GM20431 (cell line): ENCODE data around the gene DDX49.
"Not testable (repeated sequence)": the region's sequence is repeated elsewhere in the genome, so short reads cannot be mapped to it uniquely, and the experiment has no call there.

Experiments used
- in situ Hi-C: fragments of 300-500 bp; cut with MseI, MboI; formaldehyde crosslinking; loops from one replicate; pipeline ENCODE4 v1.15.0; 2020; ENCODE audit warnings: low sequenced_read_pairs; ENCODE audit not compliant: unreplicated experiment

Gene DDX49

DNA sequence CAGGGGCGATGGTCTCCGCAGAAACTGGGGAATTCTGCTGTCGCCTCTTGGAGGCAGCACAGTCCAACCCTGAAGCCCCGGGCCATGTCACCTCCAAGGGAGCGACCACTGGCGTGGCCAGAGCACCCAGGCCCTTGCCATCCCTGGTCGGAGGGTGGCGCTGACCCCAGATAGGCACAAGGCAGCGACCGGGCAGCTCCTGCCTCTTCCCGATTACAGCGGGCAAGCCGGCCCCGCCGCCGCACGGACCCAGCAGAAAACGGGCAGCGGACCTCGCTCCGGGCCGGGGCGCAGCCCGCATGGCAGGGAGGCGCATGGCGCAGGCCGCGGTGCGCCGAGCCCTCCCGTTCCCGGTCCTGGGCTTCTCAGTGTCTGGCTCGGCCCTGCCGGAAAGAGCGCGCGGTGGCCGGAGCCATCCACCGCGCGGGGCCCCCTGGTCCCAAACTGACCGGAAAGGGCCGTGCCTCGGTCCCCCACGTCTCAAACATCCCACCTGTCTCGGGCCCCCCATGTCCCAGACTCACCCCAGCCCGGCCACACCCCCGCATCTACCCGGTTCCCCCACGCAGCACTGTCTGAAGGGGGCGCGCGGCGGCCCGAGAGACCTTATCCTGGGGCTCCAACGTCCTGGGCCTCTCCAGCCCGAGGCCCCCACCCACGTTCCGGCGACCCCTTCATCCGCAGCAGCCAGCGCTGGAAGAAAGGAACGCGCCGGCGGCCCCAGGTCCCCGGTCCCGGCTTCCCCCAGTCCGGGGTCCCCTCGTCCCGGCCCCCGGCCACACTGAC is 24.3 kb upstream of the DDX49 start:
- in situ Hi-C loops = no loop called here

DNA sequence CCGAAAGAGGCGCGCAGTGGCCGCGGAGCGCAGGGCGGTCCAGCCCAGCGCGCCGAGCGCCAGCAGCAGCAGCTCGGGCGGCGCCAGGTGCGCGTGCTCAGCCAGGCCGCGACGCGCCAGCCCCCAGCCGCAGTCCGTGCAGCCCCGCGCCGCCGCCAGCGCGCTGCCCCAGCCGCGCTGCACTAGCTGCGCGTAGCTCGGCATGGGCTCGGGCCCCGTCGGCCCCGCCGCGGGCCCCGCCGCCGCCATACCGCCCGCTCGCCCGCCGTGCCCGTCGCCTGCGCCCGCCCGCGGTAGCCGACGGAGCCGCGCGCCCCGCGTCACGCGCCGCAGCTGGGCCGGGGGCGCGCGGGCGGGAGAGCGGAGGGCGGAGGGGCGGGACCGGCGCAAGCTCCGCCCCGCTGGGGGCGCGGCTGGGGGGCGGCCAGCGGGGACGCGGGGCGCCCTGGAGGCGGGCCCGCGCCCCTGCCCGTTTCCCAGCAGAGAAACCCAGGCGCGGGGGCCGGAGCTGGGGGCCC is 23.6 kb upstream of the DDX49 start, which contains the start of gene CERS1:
CERS1 (minus strand) TSS at position 335 of the 518 bp plus-strand sequence; CDS start at position 249, 86 bp downstream.
- in situ Hi-C loops = no loop called here

DNA sequence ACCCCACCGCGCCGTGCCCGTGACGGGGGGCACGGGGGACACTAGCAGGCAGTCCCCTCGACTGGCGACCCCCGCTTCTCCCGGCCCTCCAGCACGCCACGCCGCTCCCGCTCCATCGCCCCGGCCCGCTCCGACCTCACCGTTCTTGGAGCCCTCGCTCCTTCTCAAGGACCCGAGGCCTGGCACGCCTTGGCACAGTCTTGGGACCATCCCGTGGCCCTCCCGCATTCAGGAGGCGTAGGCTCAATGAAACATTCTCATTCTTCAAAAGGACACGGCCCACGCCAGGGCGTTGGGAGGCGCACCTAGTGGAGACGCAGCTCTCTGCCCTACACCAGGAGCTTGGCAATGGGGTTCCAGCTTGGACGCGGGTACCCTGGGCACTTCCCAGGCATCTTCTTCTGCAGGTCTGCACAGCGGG is 23.1 kb upstream of the DDX49 start:
- in situ Hi-C loops = no loop called here

DNA sequence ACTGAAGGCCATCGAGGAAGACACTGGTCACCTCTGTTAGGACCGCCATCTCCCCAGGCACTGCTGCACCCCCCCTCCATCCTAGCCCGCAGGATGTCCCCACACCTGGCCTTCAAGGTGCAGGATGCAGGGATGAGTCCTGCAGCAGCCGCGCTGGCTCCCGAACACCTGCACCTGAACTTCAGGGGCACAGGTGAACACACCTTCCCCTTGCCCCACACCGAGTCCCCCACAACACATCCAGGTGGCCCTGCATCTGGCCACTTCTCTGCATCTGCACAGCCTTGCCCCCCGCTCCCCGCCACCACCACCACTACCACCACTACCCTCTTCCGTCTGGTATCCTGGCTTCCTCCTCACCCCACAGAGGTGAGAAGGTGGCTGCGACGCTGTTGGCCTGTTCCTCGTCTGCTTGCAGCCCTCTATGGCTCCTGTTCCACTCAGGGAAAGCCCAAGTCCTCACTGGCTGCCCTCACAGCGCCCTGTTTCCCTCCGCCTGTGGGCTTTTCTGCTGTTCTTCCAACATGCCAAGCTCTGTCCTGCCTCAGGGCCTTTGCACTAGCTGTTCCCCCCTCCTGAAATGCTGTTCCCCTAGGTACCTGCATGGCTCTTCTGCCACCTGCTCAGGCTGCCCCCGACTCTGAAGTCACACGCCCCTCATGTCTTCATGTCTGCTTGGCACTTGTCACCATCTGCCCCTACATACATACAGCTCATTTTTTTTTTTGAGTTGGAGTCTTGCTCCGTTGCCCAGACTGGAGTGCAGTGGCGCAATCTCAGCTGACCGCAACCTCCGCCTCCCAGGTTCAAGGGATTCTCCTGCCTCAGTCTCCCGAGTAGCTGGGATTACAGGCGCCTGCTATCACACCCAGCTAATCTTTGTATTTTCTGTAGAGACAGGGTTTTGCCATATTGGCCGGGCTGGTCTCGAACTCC is 22.2 kb upstream of the DDX49 start:
- in situ Hi-C loops = no loop called here

DNA sequence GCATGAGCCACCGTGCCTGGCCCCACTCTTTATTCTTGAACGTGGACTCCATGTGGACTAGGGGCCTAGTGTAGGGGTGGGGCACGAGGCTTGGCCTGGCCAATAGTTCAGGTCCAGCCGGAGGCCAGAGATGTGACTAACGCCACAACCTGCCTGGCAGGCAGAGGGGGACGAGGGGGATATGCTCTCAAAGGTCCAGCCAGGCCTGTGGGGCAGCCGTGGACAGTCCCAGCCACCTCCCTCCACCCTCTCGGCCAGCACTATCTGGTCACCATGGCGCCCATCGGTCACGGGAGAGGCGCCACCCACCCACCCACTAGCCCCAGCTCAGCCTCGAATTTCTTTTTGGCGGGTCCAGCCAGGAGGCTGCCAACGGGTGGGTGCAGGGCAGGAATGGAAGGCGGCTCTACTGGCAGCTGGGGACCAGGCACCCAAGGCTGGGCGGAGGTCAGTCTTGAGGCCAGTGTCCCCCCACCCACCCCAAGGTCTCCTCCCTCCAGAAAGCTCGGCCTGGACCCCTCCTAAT is 21.4 kb upstream of the DDX49 start:
- in situ Hi-C loops = no loop called here

DNA sequence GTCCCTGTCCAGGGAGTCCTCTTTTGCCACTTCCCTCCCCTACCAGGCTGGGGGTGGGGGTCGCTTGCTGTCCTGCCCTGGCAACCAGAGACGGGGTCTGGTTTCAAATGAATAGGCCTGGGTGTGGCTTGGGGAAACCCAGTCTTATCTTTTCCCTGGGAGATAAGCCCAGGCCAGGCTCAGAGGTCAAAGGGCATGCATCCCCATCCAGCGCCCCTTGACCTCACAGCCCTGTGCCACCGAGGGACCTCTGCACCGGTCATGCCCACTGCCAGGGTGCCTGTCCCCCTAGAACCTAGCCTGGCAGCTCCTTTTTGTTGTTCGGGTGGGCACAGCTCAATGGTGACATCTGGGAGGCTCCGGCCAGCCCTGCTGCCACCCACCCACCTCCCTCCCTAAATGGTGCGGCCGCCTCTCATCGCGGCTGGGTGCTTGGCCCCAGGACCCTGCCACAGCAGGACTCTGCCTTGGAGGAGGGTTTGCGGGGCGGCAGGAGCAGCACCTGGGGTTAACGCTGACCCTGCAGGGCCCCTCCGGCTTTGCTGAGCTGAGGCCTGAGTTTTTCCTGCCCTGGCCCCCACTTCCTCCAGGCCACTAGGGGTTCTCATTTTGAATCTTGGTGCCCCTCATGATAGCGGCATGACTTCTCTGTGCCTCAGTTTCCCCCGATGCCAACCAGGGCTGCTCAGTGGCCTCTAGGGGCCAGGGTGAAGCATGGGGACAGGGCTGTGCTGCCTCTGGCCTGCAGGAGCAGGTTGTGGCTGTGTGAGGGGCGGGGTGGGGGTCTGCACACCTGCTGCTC is 20.7 kb upstream of the DDX49 start:
- in situ Hi-C loops = no loop called here

DNA sequence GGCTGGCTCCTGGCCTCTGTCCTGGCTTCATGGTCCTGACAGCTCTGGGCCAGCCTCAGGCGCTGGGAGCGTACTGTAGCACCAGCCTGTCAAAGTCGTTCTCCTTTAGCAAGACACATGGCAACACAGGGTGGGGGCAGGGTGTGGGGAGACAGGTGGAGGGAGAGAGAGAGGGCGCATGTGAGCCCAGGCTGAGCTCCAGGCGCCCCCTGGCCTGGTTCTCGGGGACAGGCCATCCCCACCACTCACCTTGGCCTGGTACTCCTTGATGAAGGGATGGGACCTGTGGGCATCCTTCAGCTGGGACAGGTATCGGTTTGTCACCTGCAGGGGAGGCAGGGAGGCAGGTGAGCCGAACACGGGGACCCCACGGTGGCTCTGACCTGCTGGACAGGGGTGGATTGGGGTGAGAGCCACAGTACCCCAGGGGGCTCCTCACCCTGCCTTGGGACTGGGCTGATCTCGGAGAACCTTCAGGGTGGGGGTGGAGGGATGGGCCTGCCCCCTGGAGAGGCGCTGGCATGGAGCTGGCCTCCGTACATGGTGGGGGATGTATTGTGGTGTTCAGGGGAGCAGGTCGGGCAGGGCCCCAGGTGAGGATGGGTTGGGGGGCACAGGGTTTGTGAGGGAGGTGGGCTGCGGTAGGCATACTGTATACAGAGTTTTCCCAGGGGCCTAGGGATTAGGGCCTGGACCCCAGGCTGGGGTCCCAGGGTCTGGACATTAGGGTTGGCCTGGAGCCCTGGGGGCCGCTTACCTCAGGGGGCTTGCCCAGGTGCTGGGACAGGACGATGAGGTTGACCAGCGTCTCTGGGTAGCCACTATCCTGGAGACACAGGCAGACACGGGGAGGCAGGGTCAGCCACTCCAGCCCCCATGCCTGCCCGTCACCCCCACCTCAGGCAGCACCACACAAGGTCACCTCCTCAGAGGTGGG is 19.6 kb upstream of the DDX49 start:
- in situ Hi-C loops = no loop called here

DNA sequence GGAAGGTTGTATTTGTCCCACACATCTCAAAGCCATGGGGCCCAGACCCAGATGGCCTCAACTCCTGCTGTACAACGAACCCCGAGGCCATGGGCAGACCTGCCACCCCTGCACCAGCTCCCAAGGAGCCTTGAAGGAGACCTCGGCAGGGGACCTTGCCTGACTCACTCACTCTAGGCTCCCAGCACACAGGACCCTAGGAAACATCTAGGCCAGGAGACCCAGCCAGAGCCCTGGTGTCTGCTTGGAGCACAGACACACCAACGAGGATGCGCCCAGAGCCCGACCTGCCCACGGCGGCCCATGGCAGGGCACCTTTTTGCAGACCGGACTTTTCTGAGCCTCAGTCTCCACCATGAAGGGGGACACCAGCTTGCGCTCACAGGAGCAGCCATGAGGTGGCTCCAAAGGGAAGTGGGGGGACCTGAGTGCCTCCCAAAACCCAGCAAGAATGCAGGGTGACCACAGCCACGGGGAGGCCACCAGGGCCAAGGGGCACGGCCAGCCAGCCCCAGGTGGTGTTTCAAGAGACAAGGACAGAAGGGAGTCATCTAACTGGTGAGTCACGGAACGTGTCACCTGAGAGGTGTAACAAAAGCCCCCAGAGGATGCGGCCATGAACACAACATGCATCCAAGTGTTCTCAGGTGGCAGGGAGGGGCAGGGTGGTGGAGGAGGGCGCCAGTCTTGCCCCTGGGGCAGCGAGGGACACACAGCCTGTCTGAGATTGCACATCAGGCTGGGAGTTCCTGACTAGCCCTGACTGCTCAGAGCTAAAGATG is 18.6 kb upstream of the DDX49 start:
- in situ Hi-C loops = no loop called here

DNA sequence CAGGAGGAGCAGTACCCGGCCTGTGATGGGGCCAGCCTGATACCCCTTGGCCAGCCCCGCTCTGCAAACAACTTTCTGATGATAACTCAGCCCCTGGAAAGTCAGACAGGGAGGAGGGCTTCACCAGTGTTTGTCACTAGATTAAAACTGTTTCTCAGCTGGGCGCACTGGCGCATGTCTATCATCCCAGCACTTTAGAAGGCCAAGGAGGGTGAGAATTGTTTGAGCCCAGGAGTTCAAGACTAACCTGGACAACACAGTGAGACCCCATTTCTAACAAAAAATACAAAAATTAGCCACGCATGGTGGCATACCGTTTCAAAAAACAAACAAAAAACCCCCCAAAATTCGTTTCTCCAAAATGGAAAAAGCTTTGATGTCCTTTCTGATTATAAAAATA is 18.0 kb upstream of the DDX49 start:
- in situ Hi-C loops = no loop called here

DNA sequence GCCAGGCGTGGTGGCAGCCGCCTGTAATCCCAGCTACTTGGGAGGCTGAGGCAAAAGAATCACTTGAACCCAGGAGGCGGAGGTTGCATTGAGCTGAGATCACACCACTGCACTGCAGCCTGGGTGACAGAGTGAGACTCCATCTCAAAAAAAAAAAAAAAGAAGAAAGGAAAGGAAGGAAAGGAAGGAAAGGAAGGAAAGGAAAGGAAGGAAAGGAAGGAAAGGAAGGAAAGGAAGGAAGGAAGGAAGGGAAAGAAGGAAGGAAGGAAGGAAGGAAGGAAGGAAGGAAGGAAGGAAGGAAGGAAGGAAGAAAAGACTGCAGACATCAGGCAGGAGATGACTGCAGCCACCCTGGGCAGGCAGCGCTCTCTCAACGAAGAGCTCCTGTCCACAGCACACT is 17.0 kb upstream of the DDX49 start:
- in situ Hi-C loops = not testable (repeated sequence)

DNA sequence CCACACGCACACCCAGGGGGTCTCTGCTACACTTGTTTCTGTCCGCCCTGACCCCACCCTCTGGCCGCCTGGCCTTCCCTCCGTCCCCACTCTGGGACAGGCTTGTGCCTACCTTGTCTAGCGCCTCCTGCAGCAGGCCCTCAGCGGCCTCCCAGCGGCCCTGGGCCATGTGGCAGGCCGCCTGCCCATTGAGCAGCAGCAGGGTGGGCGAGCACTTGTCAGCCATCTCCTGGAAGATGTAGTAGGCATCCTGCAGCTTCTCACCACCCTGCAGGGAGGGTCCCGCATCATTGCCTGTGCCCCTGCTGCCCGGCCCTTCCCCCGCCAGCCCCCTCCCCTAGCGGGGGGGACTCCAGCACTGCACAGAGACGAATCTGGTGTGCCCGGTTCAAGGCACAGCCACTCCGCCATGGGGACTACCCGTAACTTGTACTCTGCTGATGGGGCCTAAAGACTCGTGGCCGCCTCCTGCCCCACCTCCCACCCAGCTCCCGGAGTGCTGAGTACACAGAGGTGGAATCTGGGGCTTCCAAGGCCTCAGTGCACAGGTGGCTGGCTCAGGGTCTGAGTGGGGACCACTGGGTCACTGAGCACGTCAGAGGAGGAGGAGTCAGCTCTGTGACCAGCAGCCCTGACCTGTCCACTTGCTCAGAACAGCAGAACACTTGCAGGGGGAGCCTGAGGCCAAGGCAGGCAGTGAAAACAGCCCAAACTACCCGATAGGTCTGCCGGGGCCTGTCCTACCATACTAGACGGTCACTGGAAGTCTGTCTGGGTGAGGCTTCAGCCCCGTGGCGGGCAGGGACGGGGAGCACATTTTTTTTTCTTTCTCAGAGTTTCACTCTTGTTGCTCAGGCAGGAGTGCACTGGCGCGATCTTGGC is 16.1 kb upstream of the DDX49 start:
- in situ Hi-C loops = no loop called here

DNA sequence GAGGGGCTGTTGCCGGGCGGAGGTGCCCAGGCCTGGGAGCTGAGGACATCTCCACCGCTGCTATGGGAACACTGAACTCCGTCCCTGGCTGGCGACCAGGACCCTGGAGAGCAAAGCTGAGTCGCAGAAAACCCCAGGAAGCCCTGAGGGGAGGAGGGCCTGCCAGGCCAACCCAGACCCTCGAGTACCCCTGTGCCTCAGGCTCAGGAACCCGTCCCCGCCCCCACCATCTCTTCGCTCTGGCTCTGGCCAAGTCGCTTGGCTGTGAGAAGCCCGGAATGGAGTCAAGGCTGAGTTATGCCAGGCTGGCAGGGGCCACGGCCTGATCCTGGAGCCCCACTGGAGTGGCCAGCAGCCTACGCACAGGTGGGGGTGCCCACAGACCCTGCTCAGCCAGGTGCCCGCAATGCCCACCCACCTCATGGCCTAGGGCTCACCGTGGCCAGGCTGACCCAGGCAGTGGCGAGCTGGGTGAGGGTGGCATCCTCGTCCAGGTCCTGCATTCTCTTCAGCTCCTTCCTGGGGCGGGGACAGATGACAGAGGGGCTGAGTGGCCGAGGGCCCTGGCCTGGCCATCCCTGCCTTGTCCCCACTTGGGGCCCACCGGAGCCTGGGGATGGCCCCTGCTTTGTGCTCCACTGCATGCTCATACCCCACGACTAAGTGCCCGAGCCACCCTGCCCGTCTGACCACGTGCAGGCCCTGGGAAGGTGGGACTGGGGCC is 15.0 kb upstream of the DDX49 start:
- in situ Hi-C loops = no loop called here

DNA sequence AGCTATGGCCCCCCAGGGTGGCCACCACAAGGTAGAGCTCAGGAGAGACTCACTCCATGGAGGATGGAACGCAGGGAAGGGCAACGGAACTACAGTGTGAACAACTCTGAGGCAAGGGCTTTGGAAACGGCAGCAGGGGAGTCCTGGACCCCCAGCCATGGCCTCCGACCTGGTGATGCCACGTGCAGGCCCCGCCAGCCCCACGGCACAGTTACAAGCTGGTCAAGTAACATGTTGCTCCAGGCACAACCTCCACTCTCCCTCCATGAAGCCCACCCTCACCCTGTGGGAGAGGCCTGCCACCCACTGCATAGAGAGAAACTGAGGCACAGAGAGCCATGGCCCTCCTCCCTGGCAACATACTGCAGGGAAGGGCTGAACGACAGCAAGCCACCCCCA is 14.5 kb upstream of the DDX49 start:
- in situ Hi-C loops = no loop called here

DNA sequence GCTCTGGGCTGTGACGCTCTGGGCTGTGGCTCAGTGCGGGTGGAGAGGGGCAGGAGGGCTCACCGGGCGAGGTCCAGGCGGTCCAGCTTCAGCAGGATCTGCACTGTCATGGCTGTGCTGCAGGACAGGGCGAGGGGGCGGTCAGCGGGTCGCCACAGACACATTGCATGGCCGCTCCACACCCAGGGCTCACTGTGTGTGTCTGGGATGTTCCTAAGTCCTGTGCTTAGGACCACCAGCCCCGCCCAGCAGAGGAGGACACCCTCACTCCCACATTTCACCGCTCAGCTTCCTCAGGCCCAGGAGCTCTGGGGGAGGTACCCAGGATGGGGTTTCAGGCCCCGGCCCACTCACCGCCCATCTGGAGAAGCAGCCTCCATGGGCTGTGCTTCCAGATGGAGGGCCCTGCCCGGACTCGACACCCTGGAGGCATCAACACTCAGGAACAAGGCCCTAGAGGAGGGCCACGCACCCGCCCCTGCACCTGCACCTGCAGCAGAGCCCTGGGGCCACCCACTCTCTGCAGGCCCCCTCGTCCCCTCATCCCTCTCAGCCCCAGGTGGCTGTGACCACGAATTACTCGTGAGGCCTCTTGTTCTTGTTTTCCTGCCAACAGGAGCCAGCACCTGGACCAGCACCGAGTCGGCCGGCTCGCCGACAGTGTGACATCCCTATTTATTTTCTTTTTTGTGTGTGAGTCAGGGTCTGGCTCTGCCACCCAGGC is 13.8 kb upstream of the DDX49 start:
- in situ Hi-C loops = no loop called here

DNA sequence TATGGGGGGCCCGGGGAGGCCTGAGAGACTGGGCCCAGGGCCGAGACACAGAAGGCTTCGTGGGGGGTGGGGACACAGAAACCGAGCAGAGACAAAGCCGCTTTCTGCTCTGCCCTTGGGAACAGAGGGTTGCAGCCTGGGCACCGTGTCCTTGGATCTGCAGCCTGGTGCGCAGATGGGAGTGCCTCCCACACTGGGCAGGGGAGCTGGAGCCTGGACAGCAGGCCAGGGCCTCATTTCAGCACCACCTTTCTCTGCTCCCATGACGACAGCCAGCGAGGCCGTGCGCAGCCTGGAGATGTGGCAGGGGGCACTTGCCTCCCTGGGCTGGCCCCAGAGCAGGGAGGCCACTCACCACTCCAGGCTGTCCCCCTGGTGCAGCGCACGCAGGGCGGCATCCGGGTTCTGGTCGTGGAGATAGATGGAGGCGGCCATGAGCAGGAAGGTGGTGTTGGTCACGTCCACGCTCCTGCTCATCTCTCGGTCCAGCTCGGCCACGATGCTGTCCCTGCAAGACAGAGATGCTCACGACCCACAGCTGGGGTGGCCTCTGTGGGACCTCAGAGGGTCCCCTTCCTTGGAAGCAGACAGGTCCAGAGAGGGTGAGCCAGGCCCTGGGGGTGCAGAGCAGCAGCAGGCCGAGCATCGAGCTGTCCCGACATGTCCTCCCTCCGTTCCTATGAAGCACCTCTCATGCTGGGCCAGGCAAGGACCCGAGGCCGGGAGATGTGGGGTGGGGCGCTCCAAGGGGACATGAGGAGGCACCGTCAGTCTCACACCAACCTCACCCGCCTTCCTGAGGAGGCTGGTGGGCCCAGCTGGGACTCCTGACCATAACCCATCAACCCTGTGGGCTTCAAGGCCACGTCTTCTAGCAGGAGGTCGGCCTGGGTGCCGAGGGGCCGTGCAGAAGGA is 12.7 kb upstream of the DDX49 start:
- in situ Hi-C loops = no loop called here
